ENCODE data around the gene LBR.

LBR gene

GRCh38 chr1:225354906-225355305 is 72.9 kb downstream of the LBR start:
- CTCF ChIA-PET, result no interaction called here
- TF ChIP-seq, protein P1, sequence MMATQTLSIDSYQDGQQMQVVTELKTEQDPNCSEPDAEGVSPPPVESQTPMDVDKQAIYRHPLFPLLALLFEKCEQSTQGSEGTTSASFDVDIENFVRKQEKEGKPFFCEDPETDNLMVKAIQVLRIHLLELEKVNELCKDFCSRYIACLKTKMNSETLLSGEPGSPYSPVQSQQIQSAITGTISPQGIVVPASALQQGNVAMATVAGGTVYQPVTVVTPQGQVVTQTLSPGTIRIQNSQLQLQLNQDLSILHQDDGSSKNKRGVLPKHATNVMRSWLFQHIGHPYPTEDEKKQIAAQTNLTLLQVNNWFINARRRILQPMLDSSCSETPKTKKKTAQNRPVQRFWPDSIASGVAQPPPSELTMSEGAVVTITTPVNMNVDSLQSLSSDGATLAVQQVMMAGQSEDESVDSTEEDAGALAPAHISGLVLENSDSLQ (IDR thresholded peaks at IDR 0.05), result no peak
- TF ChIP-seq HDGF (IDR thresholded peaks at IDR 0.05; ENCODE audit: borderline replicate concordance) (no peak), FOXM1 (IDR thresholded peaks at IDR 0.05; ENCODE audit: borderline replicate concordance) (no peak), LEF1 (IDR thresholded peaks at IDR 0.05; ENCODE audit: borderline replicate concordance) (no peak), L3MBTL2 (conservative IDR thresholded peaks at IDR 0.05) (no peak), SUZ12 (IDR thresholded peaks at IDR 0.05) (no peak), CTBP1 (IDR thresholded peaks at IDR 0.05; ENCODE audit: borderline replicate concordance) (no peak), BHLHE40 (IDR thresholded peaks at IDR 0.05; ENCODE audit: borderline replicate concordance) (no peak), ZNF384 (IDR thresholded peaks at IDR 0.05) (no peak), FOXA1 (IDR thresholded peaks at IDR 0.05) (no peak), ELF4 (IDR thresholded peaks at IDR 0.05) (no peak), NFRKB (IDR thresholded peaks at IDR 0.05) (no peak), SP1 (IDR thresholded peaks at IDR 0.05) (no peak), ARNT (IDR thresholded peaks at IDR 0.05) (no peak), TARDBP (IDR thresholded peaks at IDR 0.05) (no peak), FOXK2 (IDR thresholded peaks at IDR 0.05) (no peak)
- no peak for DNase-seq (ENCODE audit: extremely low spot score)
- POLR2A ChIA-PET, result no interaction called here

All from HEK293T (cell line).